K562 (cell line): Measurements from ENCODE around the gene RNF31. TPM values are rescaled to one million over a fixed set of nuclear protein-coding genes. Genes with fewer than 3 reads are reported as not detected.

Experiments used
- ATAC-seq: fragments of 200-7000 bp; cut with Tn5 transposase; 3 replicates; pipeline ENCODE4 v1.9.1; 2020; ENCODE audit warnings: moderate library complexity
- BruUV-seq: library from RNA; stranded (reverse); fragments of 400-500 nt; replicated peaks from 2 replicates; lab custom pipeline; 2021; lab: Mats Ljungman, UMichigan
- CTCF ChIA-PET: fragments of 300-600 bp; formaldehyde crosslinking; extraction: SDS; loops from one replicate; lab custom pipeline; 2021; ENCODE audit warnings: low intra/inter-chr PET ratio; lab: Yijun Ruan, JAX
- POLR2A ChIA-PET: fragments of 300-600, 350-650 bp; sonication (Branson Sonifier 250); formaldehyde crosslinking; extraction: SDS; loops from one replicate; lab custom pipeline; 2021; ENCODE audit warnings: antibody characterized with exemption, inconsistent platforms; lab: Yijun Ruan, JAX
- DNase-seq, 4 experiments: peaks; one replicate each; pipeline versions ENCODE4 v3.0.0 to v3.0.0-alpha.2; 2011 to 2018; ENCODE audit warnings: low spot score in 3 of 4, mixed read lengths in 3 of 4; ENCODE audit errors: extremely low read depth in 1 of 4
- FAIRE-seq: peaks from 2 replicates; lab custom pipeline; 2011; peaks lifted over from hg19 to GRCh38; lab: Jason Lieb, UNC
- H2AFZ ChIP-seq: 2 replicates; pipeline ENCODE4 v1.6.0; 2011; ENCODE audit warnings: low read depth, low read length, control low read depth, inconsistent platforms
- H3K27ac ChIP-seq: fragments of 200-600 bp; 3 replicates; pipeline ENCODE4 v1.8.0; 2011; ENCODE audit warnings: low read depth, mild to moderate bottlenecking, control low read depth, inconsistent platforms, low read length, moderate library complexity, mixed read lengths; ENCODE audit errors: extremely low read depth
- H3K27me3 ChIP-seq, 2 experiments: fragments of 300-600 bp in 1 of 2; 2 replicates in 1 of 2; 3 replicates in 1 of 2; pipeline versions ENCODE4 v1.6.0 to v1.8.0; 2011; ENCODE audit warnings: inconsistent platforms in 2 of 2, low read length in 2 of 2, mild to moderate bottlenecking in 1 of 2, mixed read lengths in 1 of 2, moderate library complexity in 1 of 2; ENCODE audit not compliant: control insufficient read depth in 2 of 2, insufficient read depth in 2 of 2
- H3K36me3 ChIP-seq: fragments of 300-600 bp; 3 replicates; pipeline ENCODE4 v1.8.0; 2011; ENCODE audit warnings: mild to moderate bottlenecking, low read length, inconsistent platforms; ENCODE audit not compliant: control insufficient read depth, insufficient read depth
- H3K4me1 ChIP-seq, 2 experiments: fragments of 200-600 bp in 1 of 2; replicated peaks in 1 of 2; 2 replicates in 1 of 2; 3 replicates in 1 of 2; pipeline versions ENCODE4 v1.5.1 to v1.8.0; 2011; ENCODE audit warnings: inconsistent platforms in 2 of 2, low read length in 2 of 2, mild to moderate bottlenecking in 1 of 2, mixed read lengths in 1 of 2, moderate library complexity in 1 of 2; ENCODE audit not compliant: control insufficient read depth in 2 of 2, insufficient read depth in 2 of 2
- H3K4me2 ChIP-seq: 2 replicates; pipeline ENCODE4 v1.6.1; 2011; ENCODE audit warnings: low read length, control low read depth, inconsistent platforms, mixed read lengths; ENCODE audit not compliant: insufficient read depth
- H3K4me3 ChIP-seq: fragments of 200-600 bp; sonication (generic), shearing (Covaris generic); 2 replicates; pipeline ENCODE4 v1.5.1; 2016; ENCODE audit warnings: control low read depth, inconsistent platforms
- H3K79me2 ChIP-seq: fragments of 200-600 bp; 3 replicates; pipeline ENCODE4 v1.8.0; 2011; ENCODE audit warnings: low read length, inconsistent platforms; ENCODE audit not compliant: control insufficient read depth, insufficient read depth
- H3K9ac ChIP-seq, 2 experiments: 2 replicates each; pipeline versions ENCODE4 v1.6.0 to v1.6.1; 2011; ENCODE audit warnings: low read depth in 2 of 2, low read length in 2 of 2, control low read depth in 1 of 2, inconsistent platforms in 1 of 2, mild to moderate bottlenecking in 1 of 2, mixed read lengths in 1 of 2; ENCODE audit not compliant: insufficient read depth in 1 of 2
- H3K9me1 ChIP-seq: one replicate; pipeline ENCODE4 v1.6.0; 2011; ENCODE audit warnings: inconsistent platforms, mild to moderate bottlenecking, low read length, moderate library complexity; ENCODE audit not compliant: control insufficient read depth, insufficient read depth
- H3K9me3 ChIP-seq: replicated peaks from 2 replicates; pipeline ENCODE4 v1.5.1; 2011; ENCODE audit warnings: low read depth, low read length, inconsistent platforms; ENCODE audit not compliant: control insufficient read depth, insufficient read depth
- H4K20me1 ChIP-seq: replicated peaks from 2 replicates; pipeline ENCODE4 v1.6.1; 2011; ENCODE audit warnings: low read length, inconsistent platforms, mixed read lengths; ENCODE audit not compliant: control insufficient read depth, insufficient read depth
- CBFA2T3 ChIP-seq: fragments of 450-650 bp; IDR thresholded peaks from 2 replicates; pipeline ENCODE4 v1.6.1; 2017
- CHD4 ChIP-seq: fragments of 200-600 bp; sonication (generic); IDR thresholded peaks from 3 replicates; pipeline ENCODE4 v1.6.1; 2012; ENCODE audit warnings: low read depth, mild to moderate bottlenecking, mixed read lengths, low read length, inconsistent platforms; ENCODE audit not compliant: insufficient read depth, insufficient replicate concordance, poor library complexity, severe bottlenecking
- MYBL2 ChIP-seq, 2 experiments: fragments of 450-650 bp in 1 of 2; sonication (generic) in 1 of 2; formaldehyde crosslinking in 1 of 2; IDR thresholded peaks; 2 replicates each; pipeline versions ENCODE4 v1.6.1 to v1.8.1; 2017 to 2022; ENCODE audit warnings: borderline replicate concordance in 1 of 2, inconsistent platforms in 1 of 2, low read depth in 1 of 2, mild to moderate bottlenecking in 1 of 2, missing genetic modification reagents in 1 of 2, moderate library complexity in 1 of 2
- PHTF2 ChIP-seq: fragments of 250-450 bp; sonication (Bioruptor Pico); IDR thresholded peaks from 2 replicates; pipeline ENCODE4 v1.5.0; 2021; ENCODE audit warnings: mild to moderate bottlenecking
- PTTG1 ChIP-seq: fragments of 450-650 bp; IDR thresholded peaks from 2 replicates; pipeline ENCODE4 v1.6.1; 2016; ENCODE audit warnings: low read depth, mild to moderate bottlenecking, missing genetic modification characterization, missing compliant biosample characterization
- RB1 ChIP-seq: fragments of 450-650 bp; IDR thresholded peaks from 2 replicates; pipeline ENCODE4 v1.6.1; 2017; ENCODE audit warnings: low read depth, mild to moderate bottlenecking
- SIRT6 ChIP-seq: IDR thresholded peaks from one replicate; pipeline ENCODE4 v1.6.1; 2012; ENCODE audit warnings: low read depth, mild to moderate bottlenecking, control low read depth, inconsistent platforms, low read length, moderate library complexity
- STAG1 ChIP-seq: sonication (generic); formaldehyde crosslinking; IDR thresholded peaks from 2 replicates; pipeline ENCODE4 v1.5.0; 2020; ENCODE audit warnings: missing genetic modification reagents, borderline replicate concordance
- TAF1 ChIP-seq: IDR thresholded peaks from 2 replicates; pipeline ENCODE4 v1.6.1; 2011; ENCODE audit warnings: mild to moderate bottlenecking, low read length, moderate library complexity; ENCODE audit not compliant: insufficient read depth, control insufficient read depth, severe bottlenecking; ENCODE audit errors: extremely low read depth
- ZNF134 ChIP-seq: fragments of 250-450 bp; sonication (Bioruptor Pico); conservative IDR thresholded peaks from 2 replicates; pipeline ENCODE4 v1.4.0; 2020
- ZNF717 ChIP-seq: fragments of 250-450 bp; sonication (Bioruptor Pico); IDR thresholded peaks from 2 replicates; pipeline ENCODE4 v1.5.0; 2021
- WGBS: fragments of 100-300 bp; shearing (Covaris generic); methylation state at CpG from one replicate; pipeline ENCODE4 v1.1.6; 2016; ENCODE audit warnings: low coverage, mixed read lengths; ENCODE audit not compliant: insufficient coverage; ENCODE audit errors: missing lambda C conversion rate; 5-methylcytosine and 5-hydroxymethylcytosine counted together
- in situ Hi-C: fragments of 300-500 bp; cut with MboI; formaldehyde crosslinking; loops from 4 replicates; pipeline ENCODE4 v1.15.0; 2018; ENCODE audit warnings: inconsistent platforms, mixed read lengths
- intact Hi-C: fragments of 100-400 bp; cut with micrococcal nuclease; formaldehyde crosslinking; loops from 2 replicates; pipeline ENCODE4 v1.14.2; 2022
- polyA plus RNA-seq, 8 experiments: library from polyadenylated mRNA; depleted of rRNA in 4 of 8; stranded (reverse) in 5 of 8; unstranded in 3 of 8; fragments of >200 nt; fragmentation: Nextera tagmentation in 2 of 8; fragmentation: Illumina TruSeq in 1 of 8; extraction: Ambion mirVana in 2 of 8; extraction: Trizol in 1 of 8; gene quantifications; 2 replicates each; pipeline versions ENCODE4 v1.2.1 to v1.2.3, GENCODE V29; 2011 to 2014; ENCODE audit warnings: inconsistent platforms in 1 of 8, missing spikeins in 1 of 8
- total RNA-seq, 7 experiments: library from RNA; depleted of rRNA in 6 of 7; stranded (reverse); fragments of >200 nt in 6 of 7; fragmentation: Illumina TruSeq in 2 of 7; extraction: Trizol in 2 of 7; gene quantifications; 2 replicates each; pipeline versions ENCODE4 v1.2.1 to v1.2.3, GENCODE V29; 2011 to 2021; ENCODE audit warnings: low replicate concordance in 1 of 7
- TF ChIP-seq, protein P1 (sequence below), 3 experiments: fragments of 200-800 bp in 1 of 3; sonication (Bioruptor generic) in 1 of 3; sonication (generic) in 1 of 3; formaldehyde crosslinking in 1 of 3; IDR thresholded peaks; 2 replicates each; pipeline versions ENCODE4 v1.6.1 to v1.8.0; 2016 to 2022; ENCODE audit warnings: mild to moderate bottlenecking in 2 of 3, missing compliant biosample characterization in 2 of 3, missing genetic modification characterization in 2 of 3, missing genetic modification reagents in 1 of 3
- TF ChIP-seq, protein P2 (sequence below): fragments of 450-650 bp; IDR thresholded peaks from 2 replicates; pipeline ENCODE4 v1.6.1; 2017; ENCODE audit warnings: antibody characterized with exemption, mild to moderate bottlenecking

Gene RNF31
- total and polyA plus RNA-seq, 9 of the 15 experiments (the other 6 are each of a cell fraction or from before 2014, with no cell fraction given) = 3.1 to 47.6 (median 19.1) TPM

DNA sequence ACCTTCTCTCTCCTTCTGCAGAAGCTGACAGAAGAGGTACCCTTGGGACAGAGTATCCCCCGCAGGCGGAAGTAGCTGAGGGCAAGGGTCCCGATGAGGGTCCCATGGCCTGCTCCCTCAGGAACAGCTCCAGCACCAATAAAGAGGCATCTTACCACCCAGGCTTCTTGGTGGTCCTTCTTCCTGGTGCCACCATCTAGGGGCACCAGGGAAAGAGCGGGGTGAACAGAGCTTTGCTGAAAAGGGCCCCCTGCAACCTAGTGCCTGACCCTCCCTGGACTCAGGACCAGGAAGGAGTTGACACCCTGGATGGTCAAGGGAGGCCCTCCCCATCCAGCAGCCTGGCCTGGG, 13.2 kb downstream of the RNF31 start (continued):
- TF ChIP-seq SIRT6 (no peak), MYBL2 (IDR thresholded peaks at IDR 0.05; ENCODE audit: low read depth) (no peak), MYBL2 (CRISPR knock-in tag; IDR thresholded peaks at IDR 0.05; ENCODE audit: borderline replicate concordance) (no peak), PTTG1 (tag) (no peak), TAF1 (no peak), ZNF134 (CRISPR knock-in tag) (no peak), CHD4 (no peak), ZNF717 (CRISPR knock-in tag) (no peak)
- TF ChIP-seq, all 486 proteins: peak for 0

DNA sequence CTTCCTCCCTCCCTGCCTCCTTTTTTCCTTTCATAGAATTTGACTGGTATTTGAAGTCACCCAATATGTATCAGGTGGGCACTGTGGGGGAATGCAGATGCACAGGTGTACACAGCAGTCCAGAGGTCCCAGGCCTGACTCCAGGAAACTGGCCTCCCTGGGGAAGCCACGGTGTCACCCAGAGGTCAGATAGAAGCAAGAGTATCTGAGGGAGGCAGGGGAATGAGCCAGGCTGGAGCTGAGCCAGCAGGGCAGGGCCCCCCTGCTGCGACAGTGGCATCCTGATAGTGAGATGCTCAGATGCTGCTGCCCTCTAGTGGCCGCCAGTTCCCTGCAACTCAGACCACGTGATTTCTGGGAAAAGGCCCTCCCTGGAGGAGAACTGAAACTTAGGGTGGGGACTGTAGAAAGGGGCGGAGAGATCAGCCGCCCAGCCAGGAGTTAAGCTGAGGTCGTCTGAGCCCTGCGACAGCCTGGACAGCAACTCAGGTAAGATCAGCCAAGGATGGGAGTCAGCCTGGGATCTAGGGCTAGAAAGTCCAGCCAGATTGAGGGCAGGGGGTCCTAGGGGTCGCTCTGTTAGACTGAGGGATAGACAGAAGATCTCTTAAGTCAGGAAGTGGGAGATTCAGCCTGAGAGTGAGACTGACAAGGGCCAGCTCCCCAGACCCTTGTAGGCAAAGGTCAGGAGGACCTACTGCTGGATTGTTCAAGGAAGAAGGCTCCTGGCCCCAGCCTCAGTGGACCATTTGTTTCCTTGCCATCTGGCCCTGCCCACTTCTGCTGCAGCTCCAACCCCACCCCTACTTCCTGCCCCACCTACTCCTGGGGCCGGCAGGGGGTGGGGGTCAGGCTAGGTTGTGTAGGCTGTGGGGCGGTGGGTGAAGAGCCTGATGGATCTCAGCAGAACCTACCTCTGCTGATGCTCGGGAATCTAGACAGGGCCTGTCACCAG, 13.8 kb downstream of the RNF31 start, which contains the start of gene IRF9:
Gene IRF9, plus strand, starts transcription at position 416 of the 955 bp plus-strand sequence. CDS start 880 bp downstream, outside the sequence.
- Histone ChIP-seq H3K36me3 (peaks cover 69% of the 10 kb centered on the region; the same call in 2 of the 3 replicates), H3K79me2 (peaks cover 10% of the 10 kb centered on the region; the same call in 2 of the 3 replicates), H3K9me3 (no peaks in the 10 kb centered on the region), H3K4me1 (peaks cover 10 to 23% of the 10 kb centered on the region in 2 experiments; a peak in 4 of 5 replicates), H3K27me3 (no peaks in the 10 kb centered on the region), H3K4me3 (peak within 1 kb of the TSS; percentile 50), H3K9ac (peak within 1 kb of the TSS; percentile 78 to 92), H4K20me1 (no peaks in the 10 kb centered on the region), H2AFZ (peak within 1 kb of the TSS; percentile 82), H3K27ac (peak within 1 kb of the TSS; percentile 76), H3K9me1 (no peaks in the 10 kb centered on the region), H3K4me2 (peak within 1 kb of the TSS; percentile 95)
- ATAC-seq (peak; percentile 99), FAIRE-seq (peak; percentile 99), DNase-seq (peak; percentile 88 to 96 (median 90))
- TSS peak; percentile 40 for BruUV-seq
- in situ Hi-C loops = no loop called here
- POLR2A ChIA-PET = interaction anchor here (0.6 to 1.9 kb wide), 13 partner anchors 10 to 119 kb away, joined by 3 to 9 read pairs (median 5); partner anchors contain the start of genes CARMIL3, IPO4, PCK2 and RNF31
- 0% methylated on average over 12 of the region's 12 CpGs for WGBS
- intact Hi-C loops = no loop called here
- CTCF ChIA-PET = interaction anchor here (0.6 to 0.8 kb wide), 2 partner anchors 147 to 171 kb away, joined by 3 to 4 read pairs; no protein-coding TSS in a partner anchor
- TF ChIP-seq, protein P1, sequence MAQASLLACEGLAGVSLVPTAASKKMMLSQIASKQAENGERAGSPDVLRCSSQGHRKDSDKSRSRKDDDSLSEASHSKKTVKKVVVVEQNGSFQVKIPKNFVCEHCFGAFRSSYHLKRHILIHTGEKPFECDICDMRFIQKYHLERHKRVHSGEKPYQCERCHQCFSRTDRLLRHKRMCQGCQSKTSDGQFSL (CRISPR knock-in tag; IDR thresholded peaks at IDR 0.05) = no peak
- TF ChIP-seq, protein P1 (tag; IDR thresholded peaks at IDR 0.05) = no peak
- no peak for TF ChIP-seq PHTF2 (CRISPR knock-in tag)
- peak; percentile 71; the same call in 1 of the 2 replicates for TF ChIP-seq RB1
- TF ChIP-seq, protein P2, sequence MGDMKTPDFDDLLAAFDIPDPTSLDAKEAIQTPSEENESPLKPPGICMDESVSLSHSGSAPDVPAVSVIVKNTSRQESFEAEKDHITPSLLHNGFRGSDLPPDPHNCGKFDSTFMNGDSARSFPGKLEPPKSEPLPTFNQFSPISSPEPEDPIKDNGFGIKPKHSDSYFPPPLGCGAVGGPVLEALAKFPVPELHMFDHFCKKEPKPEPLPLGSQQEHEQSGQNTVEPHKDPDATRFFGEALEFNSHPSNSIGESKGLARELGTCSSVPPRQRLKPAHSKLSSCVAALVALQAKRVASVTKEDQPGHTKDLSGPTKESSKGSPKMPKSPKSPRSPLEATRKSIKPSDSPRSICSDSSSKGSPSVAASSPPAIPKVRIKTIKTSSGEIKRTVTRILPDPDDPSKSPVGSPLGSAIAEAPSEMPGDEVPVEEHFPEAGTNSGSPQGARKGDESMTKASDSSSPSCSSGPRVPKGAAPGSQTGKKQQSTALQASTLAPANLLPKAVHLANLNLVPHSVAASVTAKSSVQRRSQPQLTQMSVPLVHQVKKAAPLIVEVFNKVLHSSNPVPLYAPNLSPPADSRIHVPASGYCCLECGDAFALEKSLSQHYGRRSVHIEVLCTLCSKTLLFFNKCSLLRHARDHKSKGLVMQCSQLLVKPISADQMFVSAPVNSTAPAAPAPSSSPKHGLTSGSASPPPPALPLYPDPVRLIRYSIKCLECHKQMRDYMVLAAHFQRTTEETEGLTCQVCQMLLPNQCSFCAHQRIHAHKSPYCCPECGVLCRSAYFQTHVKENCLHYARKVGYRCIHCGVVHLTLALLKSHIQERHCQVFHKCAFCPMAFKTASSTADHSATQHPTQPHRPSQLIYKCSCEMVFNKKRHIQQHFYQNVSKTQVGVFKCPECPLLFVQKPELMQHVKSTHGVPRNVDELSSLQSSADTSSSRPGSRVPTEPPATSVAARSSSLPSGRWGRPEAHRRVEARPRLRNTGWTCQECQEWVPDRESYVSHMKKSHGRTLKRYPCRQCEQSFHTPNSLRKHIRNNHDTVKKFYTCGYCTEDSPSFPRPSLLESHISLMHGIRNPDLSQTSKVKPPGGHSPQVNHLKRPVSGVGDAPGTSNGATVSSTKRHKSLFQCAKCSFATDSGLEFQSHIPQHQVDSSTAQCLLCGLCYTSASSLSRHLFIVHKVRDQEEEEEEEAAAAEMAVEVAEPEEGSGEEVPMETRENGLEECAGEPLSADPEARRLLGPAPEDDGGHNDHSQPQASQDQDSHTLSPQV = peak; percentile 59; the same call in 1 of the 2 replicates
- TF ChIP-seq CBFA2T3 = peak; percentile 47
- TF ChIP-seq STAG1 = no peak
